DOHH2 (cell line): Measurements from ENCODE around the gene UBL3.

Experiments used
- H3F3A ChIP-seq: fragments of 200-600 bp; sonication (generic), shearing (Covaris generic); 2 replicates; pipeline ENCODE4 v1.6.0; 2016; ENCODE audit warnings: antibody characterized with exemption, mild to moderate bottlenecking; ENCODE audit not compliant: control insufficient read depth, insufficient read depth
- H3K27ac ChIP-seq: fragments of 200-600 bp; sonication (generic); 2 replicates; pipeline ENCODE4 v1.5.1; 2014; ENCODE audit warnings: low read depth, mild to moderate bottlenecking, low read length, moderate library complexity
- H3K27me3 ChIP-seq: fragments of 200-600 bp; sonication (generic); 2 replicates; pipeline ENCODE4 v1.6.1; 2014; ENCODE audit warnings: mild to moderate bottlenecking, low read length, mixed read lengths; ENCODE audit not compliant: control insufficient read depth
- H3K36me3 ChIP-seq: fragments of 200-600 bp; sonication (generic); 2 replicates; pipeline ENCODE4 v1.6.1; 2014; ENCODE audit warnings: mild to moderate bottlenecking, low read length, moderate library complexity, mixed read lengths; ENCODE audit not compliant: control insufficient read depth
- H3K4me1 ChIP-seq: fragments of 200-600 bp; sonication (generic); 2 replicates; pipeline ENCODE4 v1.6.1; 2014; ENCODE audit warnings: mild to moderate bottlenecking, low read length, mixed read lengths; ENCODE audit not compliant: control insufficient read depth
- H3K4me2 ChIP-seq: fragments of 200-600 bp; sonication (generic); 2 replicates; pipeline ENCODE4 v1.6.0; 2014; ENCODE audit warnings: mild to moderate bottlenecking, low read length, moderate library complexity
- H3K4me3 ChIP-seq: fragments of 200-600 bp; sonication (generic); 2 replicates; pipeline ENCODE4 v1.5.1; 2014; ENCODE audit warnings: mild to moderate bottlenecking, low read length, mixed read lengths
- H3K79me2 ChIP-seq: fragments of 200-600 bp; sonication (generic); 2 replicates; pipeline ENCODE4 v1.6.1; 2014; ENCODE audit warnings: mild to moderate bottlenecking, low read length, mixed read lengths; ENCODE audit not compliant: control insufficient read depth
- H3K9me2 ChIP-seq: fragments of 200-600 bp; sonication (generic); replicated peaks from 2 replicates; pipeline ENCODE4 v1.6.1; 2014; ENCODE audit warnings: mild to moderate bottlenecking, low read length, mixed read lengths; ENCODE audit not compliant: control insufficient read depth
- H3K9me3 ChIP-seq: fragments of 200-600 bp; sonication (generic); 2 replicates; pipeline ENCODE4 v1.6.1; 2014; ENCODE audit warnings: antibody characterized with exemption, low read length, mixed read lengths; ENCODE audit not compliant: control insufficient read depth, insufficient read depth
- H4K20me1 ChIP-seq: fragments of 200-600 bp; sonication (generic); 2 replicates; pipeline ENCODE4 v1.6.0; 2014; ENCODE audit warnings: low read depth, mild to moderate bottlenecking, antibody characterized with exemption, low read length, moderate library complexity; ENCODE audit not compliant: control insufficient read depth, insufficient read depth
- CTCF ChIP-seq: fragments of 200-600 bp; sonication (generic); IDR thresholded peaks from one replicate; pipeline ENCODE4 v1.5.1; 2014; ENCODE audit warnings: antibody characterized with exemption, mild to moderate bottlenecking, low read depth, low read length; ENCODE audit not compliant: poor library complexity, severe bottlenecking
- EZH2phosphoT487 ChIP-seq: fragments of 200-600 bp; sonication (generic); IDR thresholded peaks from 2 replicates; pipeline ENCODE4 v1.6.1; 2017; ENCODE audit warnings: borderline replicate concordance, mild to moderate bottlenecking, antibody characterized with exemption, low read length, moderate library complexity, mixed read lengths

The UBL3 gene

DNA sequence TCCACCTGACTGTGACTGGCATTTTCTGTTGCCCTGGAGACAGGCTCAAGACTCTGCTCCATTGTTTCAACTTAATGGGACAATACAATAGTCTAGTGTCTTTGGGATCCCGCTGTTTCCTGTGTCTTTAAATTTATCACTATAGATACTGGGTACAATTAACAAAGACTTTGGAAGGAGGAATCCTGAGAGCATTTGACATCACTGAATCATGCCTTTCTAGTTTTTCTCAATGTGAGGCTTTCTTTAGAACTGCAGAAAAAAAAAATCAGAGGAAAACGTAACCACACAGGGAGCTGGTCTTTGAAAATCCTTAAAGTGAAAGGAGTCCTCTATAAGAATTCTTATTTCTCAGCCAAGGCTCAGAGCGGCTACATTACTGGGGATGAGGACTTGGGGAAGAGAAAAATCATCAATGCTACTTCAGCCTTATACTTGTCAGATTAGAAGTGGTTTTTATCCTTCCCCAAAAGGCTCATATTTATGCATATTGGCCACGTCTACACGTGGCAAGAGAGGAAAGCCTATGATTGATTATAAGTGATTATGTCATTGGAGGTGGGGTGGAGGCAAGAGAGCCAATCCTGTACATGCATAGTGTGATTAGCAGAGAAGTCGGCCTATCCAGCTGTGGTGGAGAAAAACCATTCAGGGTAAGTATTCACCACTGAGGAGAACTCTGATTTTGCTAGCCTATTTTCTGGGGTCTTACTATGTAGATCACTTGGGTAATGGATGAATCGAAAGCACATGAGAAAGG is 34.4 kb upstream of the UBL3 start:
- TF ChIP-seq EZH2phosphoT487: no peak
- TF ChIP-seq CTCF: no peak
- Histone ChIP-seq H3F3A (no peaks in the 10 kb centered on the region), H3K36me3 (no peaks in the 10 kb centered on the region), H3K27me3 (peaks cover 5% of the 10 kb centered on the region; the same call in 1 of the 2 replicates), H3K9me2 (no peaks in the 10 kb centered on the region), H3K4me2 (no peak overlapping the region), H4K20me1 (no peaks in the 10 kb centered on the region), H3K27ac (no peak overlapping the region), H3K4me3 (no peak overlapping the region), H3K4me1 (no peaks in the 10 kb centered on the region), H3K9me3 (no peaks in the 10 kb centered on the region), H3K79me2 (no peaks in the 10 kb centered on the region)

GRCh38 chr13:29883941-29884518 is 33.6 kb upstream of the UBL3 start:
- no peaks in the 10 kb centered on the region for H3K79me2 ChIP-seq
- no peaks in the 10 kb centered on the region for H4K20me1 ChIP-seq
- H3K9me3 ChIP-seq: no peaks in the 10 kb centered on the region
- H3K27ac ChIP-seq: no peak overlapping the region
- H3K27me3 ChIP-seq: peaks cover 7% of the 10 kb centered on the region
- no peak overlapping the region for H3K4me2 ChIP-seq
- no peaks in the 10 kb centered on the region for H3F3A ChIP-seq
- no peaks in the 10 kb centered on the region for H3K9me2 ChIP-seq
- no peaks in the 10 kb centered on the region for H3K4me1 ChIP-seq
- no peaks in the 10 kb centered on the region for H3K36me3 ChIP-seq
- TF ChIP-seq EZH2phosphoT487: no peak
- H3K4me3 ChIP-seq: no peak overlapping the region

- no peak for TF ChIP-seq CTCF
- no peak for TF ChIP-seq EZH2phosphoT487
- no peaks in the 10 kb centered on the region for H3K36me3 ChIP-seq
- H3K4me3 ChIP-seq: no peak overlapping the region
- no peaks in the 10 kb centered on the region for H3K9me2 ChIP-seq
- H3K4me2 ChIP-seq: no peak overlapping the region
- peaks cover 9% of the 10 kb centered on the region for H3K27me3 ChIP-seq
- H3K9me3 ChIP-seq: no peaks in the 10 kb centered on the region
- H3K4me1 ChIP-seq: no peaks in the 10 kb centered on the region
- no peaks in the 10 kb centered on the region for H4K20me1 ChIP-seq
- H3F3A ChIP-seq: no peaks in the 10 kb centered on the region
- no peaks in the 10 kb centered on the region for H3K79me2 ChIP-seq
- no peak overlapping the region for H3K27ac ChIP-seq
Measured at GRCh38 chr13:29882076-29882475, 31.7 kb upstream of the UBL3 start.

GRCh38 chr13:29878101-29878500 is 27.7 kb upstream of the UBL3 start:
- Histone ChIP-seq H3K79me2 (no peaks in the 10 kb centered on the region), H3K4me1 (no peaks in the 10 kb centered on the region), H3K4me3 (no peak overlapping the region), H4K20me1 (no peaks in the 10 kb centered on the region), H3K27me3 (peaks cover 24% of the 10 kb centered on the region), H3K9me2 (no peaks in the 10 kb centered on the region), H3K4me2 (no peak overlapping the region), H3K9me3 (no peaks in the 10 kb centered on the region), H3F3A (no peaks in the 10 kb centered on the region), H3K27ac (no peak overlapping the region), H3K36me3 (no peaks in the 10 kb centered on the region)
- TF ChIP-seq EZH2phosphoT487 (no peak), CTCF (no peak)
